PC-3 (cell line): ENCODE results near the gene ITGA8. TPM values are rescaled to one million over a fixed set of nuclear protein-coding genes. Genes with fewer than 3 reads are reported as not detected.

Experiments used
- ATAC-seq: fragments of 200-7000 bp; cut with Tn5 transposase; 2 replicates; pipeline ENCODE4 v1.9.1; 2020; ENCODE audit warnings: mild to moderate bottlenecking, moderate library complexity
- BruUV-seq: library from RNA; stranded (reverse); fragments of 400-500 nt; replicated peaks from 2 replicates; lab custom pipeline; 2021; lab: Mats Ljungman, UMichigan
- CTCF ChIA-PET: fragments of 300-600 bp; sonication (Branson Sonifier 250); formaldehyde crosslinking; loops from one replicate; lab custom pipeline; 2022; ENCODE audit warnings: antibody characterized with exemption; lab: Charles Lee
- POLR2A ChIA-PET: fragments of 300-600 bp; sonication (Branson Sonifier 250); formaldehyde crosslinking; loops from one replicate; lab custom pipeline; 2022; ENCODE audit warnings: antibody characterized with exemption; ENCODE audit not compliant: unreplicated experiment; lab: Charles Lee
- DNase-seq: peaks from one replicate; pipeline ENCODE4 v3.0.0-alpha.2; 2015
- H2AFZ ChIP-seq: fragments of 300-600 bp; sonication (generic); 2 replicates; pipeline ENCODE4 v1.6.0; 2016; ENCODE audit warnings: antibody characterized with exemption, low read length
- H3F3A ChIP-seq: fragments of 300-600 bp; sonication (generic); one replicate; pipeline ENCODE4 v1.6.0; 2017; ENCODE audit warnings: antibody characterized with exemption, low read length, control low read depth, mild to moderate bottlenecking; ENCODE audit not compliant: unreplicated experiment
- H3K27ac ChIP-seq: fragments of 300-600 bp; sonication (generic); 2 replicates; pipeline ENCODE4 v1.5.1; 2016; ENCODE audit warnings: mild to moderate bottlenecking, low read length
- H3K27me3 ChIP-seq: fragments of 300-600 bp; sonication (generic); 2 replicates; pipeline ENCODE4 v1.6.1; 2016; ENCODE audit warnings: low read length, mixed read lengths
- H3K36me3 ChIP-seq: fragments of 300-600 bp; sonication (generic); 2 replicates; pipeline ENCODE4 v1.6.1; 2016; ENCODE audit warnings: low read depth, mixed run types, low read length, mixed read lengths
- H3K4me1 ChIP-seq: fragments of 300-600 bp; sonication (generic); 2 replicates; pipeline ENCODE4 v1.5.1; 2016; ENCODE audit warnings: low read length; ENCODE audit not compliant: insufficient read depth
- H3K4me2 ChIP-seq: fragments of 300-600 bp; sonication (generic); 2 replicates; pipeline ENCODE4 v1.6.0; 2016; ENCODE audit warnings: low read length
- H3K4me3 ChIP-seq: fragments of 300-600 bp; sonication (generic); 2 replicates; pipeline ENCODE4 v1.5.1; 2016; ENCODE audit warnings: mild to moderate bottlenecking, low read length, mixed read lengths
- H3K79me2 ChIP-seq: fragments of 300-600 bp; sonication (generic); 2 replicates; pipeline ENCODE4 v1.6.1; 2017; ENCODE audit warnings: low read length, mixed read lengths
- H3K9ac ChIP-seq: fragments of 300-600 bp; sonication (generic); 2 replicates; pipeline ENCODE4 v1.6.0; 2016; ENCODE audit warnings: mild to moderate bottlenecking, low read length
- H3K9me2 ChIP-seq: fragments of 300-600 bp; sonication (generic); replicated peaks from 2 replicates; pipeline ENCODE4 v1.6.1; 2016; ENCODE audit warnings: mixed run types, low read length, mixed read lengths
- H3K9me3 ChIP-seq: fragments of 300-600 bp; sonication (generic); 2 replicates; pipeline ENCODE4 v1.6.1; 2016; ENCODE audit warnings: low read length, mixed read lengths
- H4K20me1 ChIP-seq: fragments of 300-600 bp; sonication (generic); 2 replicates; pipeline ENCODE4 v1.6.1; 2016; ENCODE audit warnings: low read length, mixed read lengths
- CTCF ChIP-seq: fragments of 300-600 bp; sonication (generic); conservative IDR thresholded peaks from 2 replicates; pipeline ENCODE4 v1.5.1; 2017; ENCODE audit warnings: antibody characterized with exemption, low read depth, mild to moderate bottlenecking, low read length
- EZH2 ChIP-seq: fragments of 300-600 bp; sonication (generic); IDR thresholded peaks from one replicate; pipeline ENCODE4 v1.6.1; 2017; ENCODE audit warnings: antibody characterized with exemption, mild to moderate bottlenecking, low read length; ENCODE audit not compliant: unreplicated experiment
- EZH2phosphoT487 ChIP-seq: fragments of 300-600 bp; sonication (generic); IDR thresholded peaks from 2 replicates; pipeline ENCODE4 v1.6.1; 2018; ENCODE audit warnings: mild to moderate bottlenecking, antibody characterized with exemption, low read length, borderline replicate concordance
- intact Hi-C: fragments of 100-400 bp; cut with micrococcal nuclease; formaldehyde crosslinking; loops from 2 replicates; pipeline ENCODE4 v1.9.0; 2023
- total RNA-seq: library from RNA; depleted of rRNA; stranded (reverse); fragments of >200 nt; gene quantifications from 2 replicates; pipeline ENCODE4 v1.2.3, GENCODE V29; 2014

The ITGA8 gene
- total RNA-seq, 1 experiment from 2014 or later = not detected

GRCh38 chr10:15548331-15548730 is 171.4 kb downstream of the ITGA8 start:
- Histone ChIP-seq H3K9ac (no peak overlapping the region), H3K27me3 (no peaks in the 10 kb centered on the region), H3K4me2 (no peak overlapping the region), H3K36me3 (no peaks in the 10 kb centered on the region), H3K4me1 (no peaks in the 10 kb centered on the region), H3K9me3 (no peaks in the 10 kb centered on the region), H2AFZ (no peak overlapping the region), H3K4me3 (no peak overlapping the region), H3F3A (no peaks in the 10 kb centered on the region), H3K27ac (no peak overlapping the region), H3K79me2 (no peaks in the 10 kb centered on the region), H4K20me1 (no peaks in the 10 kb centered on the region), H3K9me2 (no peaks in the 10 kb centered on the region)
- DNase-seq (no peak), ATAC-seq (no peak)
- BruUV-seq = no TSS peak
- intact Hi-C loops = no loop called here
- ChIA-PET CTCF (no interaction called here), POLR2A (no interaction called here)
- TF ChIP-seq EZH2phosphoT487 (no peak), CTCF (no peak), EZH2 (no peak)

GRCh38 chr10:15546606-15547005 is 173.1 kb downstream of the ITGA8 start:
- Histone ChIP-seq H2AFZ (no peak overlapping the region), H3K4me1 (no peaks in the 10 kb centered on the region), H3K9me3 (no peaks in the 10 kb centered on the region), H3K4me2 (no peak overlapping the region), H3K4me3 (no peak overlapping the region), H3K36me3 (no peaks in the 10 kb centered on the region), H3K79me2 (no peaks in the 10 kb centered on the region), H3F3A (no peaks in the 10 kb centered on the region), H3K27ac (no peak overlapping the region), H3K27me3 (no peaks in the 10 kb centered on the region), H4K20me1 (no peaks in the 10 kb centered on the region), H3K9ac (no peak overlapping the region), H3K9me2 (no peaks in the 10 kb centered on the region)
- DNase-seq (no peak), ATAC-seq (no peak)
- BruUV-seq = no TSS peak
- TF ChIP-seq EZH2 (no peak), EZH2phosphoT487 (no peak), CTCF (no peak)
- CTCF ChIA-PET = no interaction called here
- intact Hi-C loops = no loop called here
- POLR2A ChIA-PET = no interaction called here

- Histone ChIP-seq H3K9ac (no peak overlapping the region), H2AFZ (no peak overlapping the region), H3K9me2 (no peaks in the 10 kb centered on the region), H3K36me3 (no peaks in the 10 kb centered on the region), H3F3A (no peaks in the 10 kb centered on the region), H3K4me1 (no peaks in the 10 kb centered on the region), H3K4me3 (no peak overlapping the region), H3K79me2 (no peaks in the 10 kb centered on the region), H3K27ac (no peak overlapping the region), H3K9me3 (no peaks in the 10 kb centered on the region), H3K4me2 (no peak overlapping the region), H4K20me1 (no peaks in the 10 kb centered on the region), H3K27me3 (no peaks in the 10 kb centered on the region)
- CTCF ChIA-PET = no interaction called here
- no TSS peak for BruUV-seq
- no peak for ATAC-seq
- no peak for DNase-seq
- intact Hi-C loops = no loop called here
- TF ChIP-seq EZH2 (no peak), EZH2phosphoT487 (no peak), CTCF (no peak)
- POLR2A ChIA-PET = no interaction called here
These were observed 173.8 kb downstream of the ITGA8 start for GRCh38 chr10:15545884-15546283.
